Neural cell (in vitro differentiated cells): Measurements from ENCODE around the gene KIFAP3.

Source experiments
- CTCF ChIP-seq: fragments of 450-650 bp; IDR thresholded peaks from 2 replicates; pipeline ENCODE4 v1.5.1; 2014; ENCODE audit warnings: antibody characterized with exemption, mild to moderate bottlenecking, moderate library complexity; ENCODE audit not compliant: poor library complexity, severe bottlenecking
- EP300 ChIP-seq: fragments of 450-650 bp; conservative IDR thresholded peaks from 2 replicates; pipeline ENCODE4 v1.6.1; 2014; ENCODE audit warnings: antibody characterized with exemption, mild to moderate bottlenecking, moderate library complexity; ENCODE audit not compliant: poor library complexity, severe bottlenecking
- EZH2 ChIP-seq: fragments of 200-600, 300-800 bp; shearing (Covaris generic), sonication (generic); IDR thresholded peaks from 2 replicates; pipeline ENCODE4 v1.6.1; 2014; ENCODE audit warnings: antibody characterized with exemption, low read length, borderline replicate concordance, mild to moderate bottlenecking; ENCODE audit not compliant: insufficient read depth, poor library complexity, severe bottlenecking
- POLR2AphosphoS5 ChIP-seq: IDR thresholded peaks from 2 replicates; pipeline ENCODE4 v1.6.1; 2012
- RAD21 ChIP-seq: fragments of 450-650 bp; conservative IDR thresholded peaks from 2 replicates; pipeline ENCODE4 v1.6.1; 2014; ENCODE audit warnings: antibody characterized with exemption, mild to moderate bottlenecking, moderate library complexity
- SMC3 ChIP-seq: fragments of 450-650 bp; conservative IDR thresholded peaks from 2 replicates; pipeline ENCODE4 v1.6.1; 2014; ENCODE audit warnings: antibody characterized with exemption, mild to moderate bottlenecking, moderate library complexity; ENCODE audit not compliant: poor library complexity
- TAF1 ChIP-seq: IDR thresholded peaks from 2 replicates; pipeline ENCODE4 v1.6.1; 2012; ENCODE audit warnings: low read depth
- TF ChIP-seq, protein P1 (sequence below): IDR thresholded peaks from 2 replicates; pipeline ENCODE4 v1.6.1; 2012; ENCODE audit warnings: borderline replicate concordance

DNA sequence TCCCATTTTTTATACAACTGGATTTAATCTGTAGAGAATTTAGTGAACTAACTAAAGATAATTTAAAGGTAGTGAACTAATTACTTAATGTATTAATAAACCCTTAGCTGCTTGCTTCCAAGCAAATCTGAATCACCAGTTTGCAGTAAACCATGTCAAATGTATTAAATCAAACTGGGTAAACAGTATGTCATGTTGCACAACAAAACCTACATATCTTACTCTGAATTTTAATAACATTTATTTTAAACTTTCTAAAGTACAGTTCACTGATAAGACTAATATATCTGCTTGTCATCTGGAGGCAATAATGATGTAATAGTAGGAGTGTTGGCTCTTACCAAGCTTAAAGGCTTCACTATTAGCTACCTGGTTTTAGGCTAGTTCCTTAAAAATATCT lies 128.3 kb downstream of the KIFAP3 start:
- TF ChIP-seq CTCF = no peak
- TF ChIP-seq EZH2 = no peak
- TF ChIP-seq EP300 = no peak
- no peak for TF ChIP-seq RAD21
- TF ChIP-seq SMC3 = no peak
- TF ChIP-seq POLR2AphosphoS5 = no peak
- TF ChIP-seq, protein P1, sequence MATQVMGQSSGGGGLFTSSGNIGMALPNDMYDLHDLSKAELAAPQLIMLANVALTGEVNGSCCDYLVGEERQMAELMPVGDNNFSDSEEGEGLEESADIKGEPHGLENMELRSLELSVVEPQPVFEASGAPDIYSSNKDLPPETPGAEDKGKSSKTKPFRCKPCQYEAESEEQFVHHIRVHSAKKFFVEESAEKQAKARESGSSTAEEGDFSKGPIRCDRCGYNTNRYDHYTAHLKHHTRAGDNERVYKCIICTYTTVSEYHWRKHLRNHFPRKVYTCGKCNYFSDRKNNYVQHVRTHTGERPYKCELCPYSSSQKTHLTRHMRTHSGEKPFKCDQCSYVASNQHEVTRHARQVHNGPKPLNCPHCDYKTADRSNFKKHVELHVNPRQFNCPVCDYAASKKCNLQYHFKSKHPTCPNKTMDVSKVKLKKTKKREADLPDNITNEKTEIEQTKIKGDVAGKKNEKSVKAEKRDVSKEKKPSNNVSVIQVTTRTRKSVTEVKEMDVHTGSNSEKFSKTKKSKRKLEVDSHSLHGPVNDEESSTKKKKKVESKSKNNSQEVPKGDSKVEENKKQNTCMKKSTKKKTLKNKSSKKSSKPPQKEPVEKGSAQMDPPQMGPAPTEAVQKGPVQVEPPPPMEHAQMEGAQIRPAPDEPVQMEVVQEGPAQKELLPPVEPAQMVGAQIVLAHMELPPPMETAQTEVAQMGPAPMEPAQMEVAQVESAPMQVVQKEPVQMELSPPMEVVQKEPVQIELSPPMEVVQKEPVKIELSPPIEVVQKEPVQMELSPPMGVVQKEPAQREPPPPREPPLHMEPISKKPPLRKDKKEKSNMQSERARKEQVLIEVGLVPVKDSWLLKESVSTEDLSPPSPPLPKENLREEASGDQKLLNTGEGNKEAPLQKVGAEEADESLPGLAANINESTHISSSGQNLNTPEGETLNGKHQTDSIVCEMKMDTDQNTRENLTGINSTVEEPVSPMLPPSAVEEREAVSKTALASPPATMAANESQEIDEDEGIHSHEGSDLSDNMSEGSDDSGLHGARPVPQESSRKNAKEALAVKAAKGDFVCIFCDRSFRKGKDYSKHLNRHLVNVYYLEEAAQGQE = no peak
- no peak for TF ChIP-seq TAF1
